Ishikawa (cell line): Measurements from ENCODE around the gene MRPL27.

Experiments
- CEBPB ChIP-seq: IDR thresholded peaks from 2 replicates; pipeline ENCODE4 v1.6.1; 2012
- CREB1 ChIP-seq: IDR thresholded peaks from 2 replicates; pipeline ENCODE4 v1.6.1; 2012; ENCODE audit warnings: low read depth
- EGR1 ChIP-seq: IDR thresholded peaks from 2 replicates; pipeline ENCODE4 v1.6.1; 2012
- EP300 ChIP-seq: IDR thresholded peaks from 2 replicates; pipeline ENCODE4 v1.6.1; 2012; ENCODE audit warnings: borderline replicate concordance
- FOXM1 ChIP-seq: IDR thresholded peaks from 2 replicates; pipeline ENCODE4 v1.6.1; 2012; ENCODE audit warnings: low read depth, borderline replicate concordance
- MAX ChIP-seq: IDR thresholded peaks from 2 replicates; pipeline ENCODE4 v1.6.1; 2012
- NFIC ChIP-seq: IDR thresholded peaks from 2 replicates; pipeline ENCODE4 v1.6.1; 2012
- RAD21 ChIP-seq: IDR thresholded peaks from 2 replicates; pipeline ENCODE4 v1.6.1; 2012; ENCODE audit warnings: low read depth
- REST ChIP-seq: IDR thresholded peaks from 2 replicates; pipeline ENCODE4 v1.6.1; 2012; ENCODE audit warnings: low read depth, mild to moderate bottlenecking
- TAF1 ChIP-seq: IDR thresholded peaks from 2 replicates; pipeline ENCODE4 v1.6.1; 2012; ENCODE audit warnings: low read depth, mild to moderate bottlenecking
- TCF12 ChIP-seq: IDR thresholded peaks from 2 replicates; pipeline ENCODE4 v1.6.1; 2012; ENCODE audit warnings: low read depth
- TEAD4 ChIP-seq: IDR thresholded peaks from 2 replicates; pipeline ENCODE4 v1.6.1; 2012
- USF1 ChIP-seq: IDR thresholded peaks from 2 replicates; pipeline ENCODE4 v1.6.1; 2012
- YY1 ChIP-seq: IDR thresholded peaks from 2 replicates; pipeline ENCODE4 v1.6.1; 2012; ENCODE audit warnings: low read depth
- ZBTB7A ChIP-seq: IDR thresholded peaks from 2 replicates; pipeline ENCODE4 v1.6.1; 2012; ENCODE audit warnings: low read depth

Gene MRPL27

GRCh38 chr17:50348522-50349242 is 24.3 kb downstream of the MRPL27 start:
- TF ChIP-seq EGR1 (no peak), MAX (no peak), NFIC (no peak), EP300 (no peak), TCF12 (no peak), CEBPB (no peak), ZBTB7A (no peak), FOXM1 (no peak), USF1 (no peak), CREB1 (no peak), RAD21 (no peak), TEAD4 (no peak), YY1 (no peak), TAF1 (no peak), REST (no peak)

GRCh38 chr17:50347894-50348291 is 25.1 kb downstream of the MRPL27 start:
- TF ChIP-seq CEBPB (no peak), EP300 (no peak), RAD21 (no peak), EGR1 (no peak), ZBTB7A (no peak), FOXM1 (no peak), CREB1 (no peak), TEAD4 (no peak)

- no peak for TF ChIP-seq YY1
Measured at GRCh38 chr17:50347117-50347893, 25.7 kb downstream of the MRPL27 start.

- TF ChIP-seq ZBTB7A: peak; percentile 50; the same call in 1 of the 2 replicates
- TF ChIP-seq TCF12: no peak
- peak; percentile 69; the same call in 1 of the 2 replicates for TF ChIP-seq EGR1
Measured at GRCh38 chr17:50346313-50347116, 26.5 kb downstream of the MRPL27 start.

- TF ChIP-seq TCF12 (no peak), TAF1 (peak; percentile 80), NFIC (no peak), YY1 (peak; percentile 82), CEBPB (no peak), EP300 (no peak), FOXM1 (no peak), REST (no peak), MAX (peak; percentile 92), USF1 (no peak), TEAD4 (no peak), CREB1 (no peak), EGR1 (no peak), ZBTB7A (peak; percentile 20; the same call in 1 of the 2 replicates), RAD21 (no peak)
Measured at GRCh38 chr17:50345432-50346312, 27.3 kb downstream of the MRPL27 start, which contains the start of gene XYLT2. TSS of gene XYLT2 (plus strand) at chr17:50346126. CDS start at chr17:50346141, 15 bp downstream.
